ENCODE results near the gene ZNF618. TPM values are rescaled to one million over a fixed set of nuclear protein-coding genes. Genes with fewer than 3 reads are reported as not detected.

ZNF618 gene
- total RNA-seq, 2 donors from 2014 or later = 16.6 to 24.9 TPM

GRCh38 chr9:114059047-114059803 is 183.1 kb downstream of the ZNF618 start:
- Histone ChIP-seq H3K27ac (peak overlapping the region; percentile 75 to 77), H3K27me3 (replicated peaks; ENCODE audit: insufficient read depth) (no peaks in the 10 kb centered on the region), H3K36me3 (peaks cover under 1% of the 10 kb centered on the region), H3K4me1 (ENCODE audit: control insufficient read depth in 1 of 2, low read depth in 2 of 2) (peaks cover 13 to 27% of the 10 kb centered on the region in 2 donors), H3K9me3 (no peaks in the 10 kb centered on the region), H3K4me3 (no peak overlapping the region)
- no peak for ATAC-seq (ENCODE audit: insufficient number of reproducible peaks, low FRiP score, low read depth)
- no peak for TF ChIP-seq CTCF (IDR thresholded peaks at IDR 0.05)
- DNase-seq (ENCODE audit: low spot score) = no peak

- Histone ChIP-seq H3K4me3 (no peak overlapping the region), H3K9me3 (no peaks in the 10 kb centered on the region), H3K27me3 (replicated peaks; ENCODE audit: insufficient read depth) (no peaks in the 10 kb centered on the region), H3K4me1 (ENCODE audit: control insufficient read depth in 1 of 2, low read depth in 2 of 2) (peaks cover 13 to 27% of the 10 kb centered on the region in 2 donors), H3K27ac (peak overlapping the region; percentile 75 to 77), H3K36me3 (no peaks in the 10 kb centered on the region)
- TF ChIP-seq CTCF (IDR thresholded peaks at IDR 0.05) = no peak
- no peak for DNase-seq (ENCODE audit: low spot score)
- ATAC-seq (ENCODE audit: insufficient number of reproducible peaks, low FRiP score, low read depth) = no peak
Observed at GRCh38 chr9:114060070-114060469, 184.0 kb downstream of the ZNF618 start.

GRCh38 chr9:114060711-114061110 is 184.6 kb downstream of the ZNF618 start:
- no peak for DNase-seq (ENCODE audit: low spot score)
- no peak overlapping the region for H3K27ac ChIP-seq
- H3K27me3 ChIP-seq (replicated peaks; ENCODE audit: insufficient read depth) = no peaks in the 10 kb centered on the region
- peaks cover 13 to 27% of the 10 kb centered on the region in 2 donors for H3K4me1 ChIP-seq (ENCODE audit: control insufficient read depth in 1 of 2, low read depth in 2 of 2)
- no peak overlapping the region for H3K4me3 ChIP-seq
- H3K36me3 ChIP-seq = no peaks in the 10 kb centered on the region
- no peak for TF ChIP-seq CTCF (IDR thresholded peaks at IDR 0.05)
- no peak for ATAC-seq (ENCODE audit: insufficient number of reproducible peaks, low FRiP score, low read depth)
- no peaks in the 10 kb centered on the region for H3K9me3 ChIP-seq

GRCh38 chr9:114061292-114061691 is 185.2 kb downstream of the ZNF618 start:
- H3K36me3 ChIP-seq = no peaks in the 10 kb centered on the region
- H3K4me1 ChIP-seq (ENCODE audit: control insufficient read depth in 1 of 2, low read depth in 2 of 2) = peaks cover 13 to 27% of the 10 kb centered on the region in 2 donors
- ATAC-seq (ENCODE audit: insufficient number of reproducible peaks, low FRiP score, low read depth) (no peak), DNase-seq (ENCODE audit: low spot score) (no peak)
- no peak overlapping the region for H3K27ac ChIP-seq
- H3K4me3 ChIP-seq = no peak overlapping the region
- no peaks in the 10 kb centered on the region for H3K9me3 ChIP-seq
- no peaks in the 10 kb centered on the region for H3K27me3 ChIP-seq (replicated peaks; ENCODE audit: insufficient read depth)
- no peak for TF ChIP-seq CTCF (IDR thresholded peaks at IDR 0.05)

GRCh38 chr9:114061830-114062474 is 185.8 kb downstream of the ZNF618 start:
- H3K36me3 ChIP-seq = no peaks in the 10 kb centered on the region
- DNase-seq (ENCODE audit: low spot score) = no peak
- no peak overlapping the region for H3K4me3 ChIP-seq
- TF ChIP-seq CTCF (IDR thresholded peaks at IDR 0.05) = no peak
- H3K27me3 ChIP-seq (replicated peaks; ENCODE audit: insufficient read depth) = no peaks in the 10 kb centered on the region
- no peak for ATAC-seq (ENCODE audit: insufficient number of reproducible peaks, low FRiP score, low read depth)
- no peaks in the 10 kb centered on the region for H3K9me3 ChIP-seq
- H3K4me1 ChIP-seq (ENCODE audit: control insufficient read depth in 1 of 2, low read depth in 2 of 2) = peaks cover 13 to 27% of the 10 kb centered on the region in 2 donors
- no peak overlapping the region for H3K27ac ChIP-seq

Measured in thoracic aorta (tissue), 2 donors.